Testis (tissue), 2 donors: ENCODE measurements around the gene DHRS4L2.
"Not testable (repeated sequence)": the region's sequence is repeated elsewhere in the genome, so short reads cannot be mapped to it uniquely, and the experiment has no call there.

ENCODE experiments used
- CTCF ChIP-seq, 3 experiments: fragments of 450-650 bp in 2 of 3; fragments of 200-600 bp in 1 of 3; sonication (generic) in 1 of 3; IDR thresholded peaks; one replicate each; pipeline ENCODE4 v1.5.1; 2016 to 2019; ENCODE audit warnings: antibody characterized with exemption in 3 of 3, mild to moderate bottlenecking in 2 of 3, moderate library complexity in 1 of 3
- POLR2A ChIP-seq: fragments of 450-650 bp; IDR thresholded peaks from one replicate; pipeline ENCODE4 v1.6.1; 2017; ENCODE audit warnings: antibody characterized with exemption, mild to moderate bottlenecking, moderate library complexity

GRCh38 chr14:24006817-24007652, 18.3 kb downstream of the DHRS4L2 start:
- not testable (repeated sequence) for TF ChIP-seq POLR2A; CTCF (IDR thresholded peaks at IDR 0.05)
